SHP77 treated with DMSO at 0.1 percent for 48 hours (cell line): ENCODE data around the gene BLTP2.
"Not testable (repeated sequence)": the region's sequence is repeated elsewhere in the genome, so short reads cannot be mapped to it uniquely, and the experiment has no call there.

Experiments
- DNase-seq: peaks from one replicate; lab custom pipeline; 2025; lab: John Stamatoyannopoulos, UW

BLTP2 gene

DNA sequence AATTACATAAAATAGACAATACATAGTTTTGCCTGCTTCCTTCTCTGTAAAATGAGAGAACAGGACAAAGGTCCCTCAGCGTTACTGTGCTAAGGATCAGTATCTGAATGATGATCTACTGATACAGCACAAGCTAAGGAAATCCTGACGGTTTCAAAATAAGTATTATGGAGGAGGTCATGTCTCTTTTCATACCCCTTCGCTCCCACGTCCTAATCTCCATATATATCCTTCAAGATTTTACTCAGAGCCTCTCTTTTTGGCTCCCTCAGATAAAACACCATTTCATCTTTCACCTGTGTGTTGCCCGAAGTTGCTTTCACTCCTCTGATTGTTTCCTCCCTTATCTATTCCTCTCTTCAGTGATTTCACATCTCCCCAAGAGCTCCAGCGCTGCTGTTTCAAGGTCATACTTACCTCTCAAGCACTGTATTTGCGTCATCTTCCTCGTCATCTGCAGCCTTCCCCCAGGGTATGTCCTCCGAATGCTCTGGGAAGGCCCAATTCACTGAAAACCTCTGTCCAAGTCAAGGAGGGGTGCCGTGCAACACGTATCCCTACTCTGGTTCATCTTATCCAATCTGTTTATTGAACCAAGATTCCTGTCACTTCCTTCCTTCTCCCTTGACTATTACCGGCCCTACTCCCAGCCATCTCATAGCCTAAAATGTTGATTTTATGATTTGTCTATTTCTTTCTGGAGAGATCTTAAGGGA lies 1.2 kb upstream of the BLTP2 start:
- peak; percentile 22 for DNase-seq

DNA sequence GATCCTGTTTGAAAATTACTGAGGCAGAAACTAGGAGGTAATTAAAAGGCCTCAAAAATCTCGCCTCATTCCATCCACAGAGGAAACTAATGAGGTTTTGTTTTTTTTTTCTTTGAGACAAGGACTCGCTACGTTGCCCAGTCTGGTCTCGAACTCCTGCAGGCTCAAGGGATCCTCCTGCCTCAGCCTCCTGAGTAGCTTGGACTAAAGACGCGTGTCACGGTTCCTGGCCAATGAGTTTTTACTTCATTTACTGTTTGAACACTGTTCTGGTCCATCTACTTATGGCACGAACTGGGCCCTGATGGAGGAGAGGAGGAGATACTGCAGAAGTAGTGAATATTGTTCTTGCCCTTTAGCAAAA lies 600 bp upstream of the BLTP2 start:
- DNase-seq, result no peak

DNA sequence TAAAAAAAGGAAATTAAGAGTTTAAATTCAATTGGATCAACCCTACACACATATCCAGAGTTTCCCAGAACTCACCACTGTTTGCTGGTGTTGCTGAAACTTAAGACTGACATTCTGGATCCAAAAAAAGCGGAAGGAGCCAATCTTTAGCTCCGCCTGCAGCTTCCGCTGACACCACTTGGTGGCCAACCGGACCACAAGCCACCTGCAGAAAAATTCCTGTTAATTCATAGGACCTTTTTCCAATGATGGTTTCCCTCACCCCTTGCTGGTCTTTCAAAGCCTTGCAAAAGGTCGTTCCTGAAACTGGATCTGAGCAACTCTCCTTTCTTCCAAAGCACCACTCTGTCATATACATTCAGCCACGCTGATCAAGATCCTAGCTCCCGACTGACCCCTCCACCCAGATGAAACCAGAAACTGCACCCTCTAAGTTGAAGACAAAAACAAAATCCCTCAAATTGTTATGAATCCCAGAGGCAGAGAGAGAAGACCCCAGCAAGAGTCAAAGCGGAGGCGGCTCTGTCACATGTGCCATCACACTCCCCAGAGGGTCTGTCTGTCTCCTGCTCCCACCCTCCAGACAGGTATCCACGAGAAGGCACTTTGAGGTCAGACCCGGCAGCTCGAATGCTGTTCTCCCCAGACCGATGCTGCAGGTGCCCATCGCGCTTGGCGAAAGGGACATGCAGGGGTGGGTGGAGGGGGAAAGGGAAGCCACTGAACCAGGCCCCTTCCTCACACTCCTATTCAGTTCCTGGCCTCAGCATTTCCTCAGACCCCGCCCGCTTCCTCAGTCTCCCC lies 773 bp downstream of the BLTP2 start:
- DNase-seq, result no peak

DNA sequence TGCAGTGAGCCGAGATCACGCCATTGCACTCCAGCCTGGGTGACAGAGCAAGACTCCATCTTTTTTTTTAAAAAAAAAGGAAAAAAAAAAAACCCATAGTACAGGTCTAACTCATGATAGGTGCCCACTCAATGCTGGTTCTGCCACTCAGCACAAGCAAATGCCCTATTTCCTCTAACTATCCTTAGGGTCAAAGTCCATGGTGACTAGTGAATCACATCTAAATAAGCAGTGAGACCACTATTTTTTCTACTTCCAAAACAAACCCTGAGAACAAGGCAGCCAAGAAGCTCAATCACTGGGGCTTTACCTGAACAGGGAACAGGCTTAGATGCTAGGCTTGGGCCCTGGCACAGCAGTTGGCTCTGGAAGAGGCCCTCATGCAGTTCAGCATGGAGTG lies 3.4 kb downstream of the BLTP2 start:
- DNase-seq, result no peak

DNA sequence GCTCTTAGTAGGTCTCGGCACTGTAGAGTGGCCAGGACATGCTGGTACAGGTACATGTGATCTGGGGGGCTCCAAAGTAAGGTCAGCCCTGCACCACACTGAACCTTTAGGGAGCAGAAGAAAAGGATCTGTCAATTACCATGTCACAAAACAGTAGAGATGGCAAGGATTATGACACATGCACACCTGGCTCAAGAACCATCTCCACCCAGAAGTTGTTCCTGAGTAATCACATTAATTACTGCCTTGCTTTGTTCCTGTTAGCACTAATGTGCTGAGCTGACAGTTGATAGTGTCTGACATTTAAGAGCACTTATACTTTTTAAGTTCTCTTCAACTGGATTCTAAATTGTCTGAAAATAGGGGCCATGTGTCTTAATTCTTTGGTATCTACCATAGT lies 9.5 kb downstream of the BLTP2 start:
- no peak for DNase-seq

DNA sequence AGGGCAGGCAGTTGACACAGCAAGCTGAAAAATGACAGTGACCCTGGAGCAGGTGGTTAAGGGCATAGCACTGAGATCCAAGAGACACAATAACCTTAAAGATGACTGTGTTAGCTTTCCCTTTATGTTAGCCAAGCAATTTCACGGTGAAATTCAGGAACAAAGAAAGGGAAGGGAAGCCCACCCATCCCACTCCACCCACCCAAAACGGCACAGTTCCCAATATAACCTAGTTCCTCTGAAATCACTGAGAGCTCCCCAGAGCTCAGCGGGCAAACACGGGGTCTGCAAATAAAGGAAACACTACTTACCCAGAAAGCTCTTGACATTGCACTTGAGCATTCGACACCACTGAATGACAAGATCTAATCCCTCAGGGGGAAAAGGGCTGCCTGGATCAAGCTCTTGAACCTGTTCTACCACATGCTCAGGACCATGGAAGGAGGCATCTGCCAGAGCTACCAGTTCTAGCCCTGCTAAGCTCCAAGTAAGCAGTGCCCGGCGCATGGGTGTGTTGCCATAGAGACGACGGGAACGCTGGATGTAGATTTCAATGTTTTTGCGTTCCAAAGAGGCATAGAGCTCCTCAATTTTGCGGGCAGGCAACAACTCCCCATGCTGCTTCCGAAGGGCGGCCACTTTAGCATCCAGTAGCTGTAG lies 10.6 kb downstream of the BLTP2 start:
- no peak for DNase-seq

DNA sequence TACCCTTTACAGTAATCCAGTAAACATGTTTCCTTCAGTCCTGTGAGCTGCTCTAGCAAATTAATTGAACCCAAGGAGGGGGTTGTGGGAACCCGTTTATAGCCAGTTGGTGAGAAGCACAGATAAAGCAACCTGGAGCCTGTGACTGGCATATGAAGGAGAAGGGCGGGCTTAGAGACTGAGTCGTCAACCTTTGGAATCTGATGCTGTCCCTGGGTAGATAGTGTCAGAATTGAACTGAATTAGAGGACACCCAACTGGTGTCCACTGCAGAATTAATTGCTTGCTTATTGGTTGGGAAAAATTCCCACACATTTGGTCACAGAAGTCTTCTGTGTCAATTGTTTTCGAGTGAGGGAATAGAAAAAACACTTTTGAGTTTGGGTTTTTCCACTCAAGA lies 18.1 kb downstream of the BLTP2 start:
- no peak for DNase-seq

DNA sequence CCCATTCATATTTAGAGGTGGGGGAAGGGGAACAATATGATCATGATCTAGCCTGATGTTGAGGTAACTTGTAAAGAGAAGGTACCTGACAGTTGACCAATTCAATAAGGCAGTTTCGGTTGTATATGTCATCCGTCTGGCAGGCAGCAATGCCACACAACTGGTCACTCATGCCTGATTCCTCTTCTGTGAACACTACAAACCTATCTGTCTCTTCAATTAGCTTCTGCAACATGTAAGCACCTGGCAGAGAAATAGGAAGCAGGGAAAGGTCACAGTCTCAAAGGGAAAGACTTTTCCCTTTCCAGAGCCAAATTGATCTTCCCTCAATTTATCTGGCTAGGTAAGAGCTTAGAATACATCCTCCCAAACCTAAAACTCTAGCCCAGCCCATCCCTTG lies 20.8 kb downstream of the BLTP2 start:
- DNase-seq, result no peak

DNA sequence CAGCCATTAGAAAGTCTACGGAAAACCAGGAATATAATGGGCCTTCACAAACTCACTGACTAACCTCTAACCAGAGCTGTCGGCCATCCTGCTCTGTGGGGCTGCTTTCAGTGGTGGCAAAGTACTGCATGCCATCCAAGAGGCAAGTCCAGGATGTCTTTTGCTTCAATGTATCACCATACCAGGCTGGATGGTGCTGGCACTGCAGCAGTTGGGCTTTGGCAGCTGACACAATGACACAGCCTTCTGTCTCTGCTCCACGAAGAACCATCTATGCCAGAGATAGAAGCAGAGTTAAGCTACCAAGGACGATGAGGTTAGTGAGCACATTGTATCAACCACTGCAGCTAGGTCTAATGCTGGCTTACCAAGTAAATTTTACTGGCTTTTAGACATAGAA lies 21.3 kb downstream of the BLTP2 start:
- DNase-seq, result no peak

DNA sequence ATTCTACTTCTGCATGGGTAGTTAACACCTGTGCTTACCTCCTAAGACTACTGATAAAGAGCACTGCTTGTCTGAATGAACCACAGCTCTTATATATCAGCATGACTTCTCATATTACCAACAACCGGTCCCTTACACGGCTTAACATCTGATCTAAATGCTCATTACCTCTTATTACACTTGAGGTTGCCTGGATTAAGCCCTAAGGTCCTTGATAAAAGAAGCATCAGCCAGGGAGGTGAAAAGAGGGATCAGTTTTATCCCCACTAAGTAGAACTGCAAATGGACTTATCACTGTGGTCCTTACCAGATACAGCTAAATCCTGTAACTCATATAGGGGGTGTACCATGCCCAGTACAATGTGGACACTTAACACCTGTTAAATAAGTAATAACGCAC lies 22.8 kb downstream of the BLTP2 start:
- DNase-seq, result no peak

DNA sequence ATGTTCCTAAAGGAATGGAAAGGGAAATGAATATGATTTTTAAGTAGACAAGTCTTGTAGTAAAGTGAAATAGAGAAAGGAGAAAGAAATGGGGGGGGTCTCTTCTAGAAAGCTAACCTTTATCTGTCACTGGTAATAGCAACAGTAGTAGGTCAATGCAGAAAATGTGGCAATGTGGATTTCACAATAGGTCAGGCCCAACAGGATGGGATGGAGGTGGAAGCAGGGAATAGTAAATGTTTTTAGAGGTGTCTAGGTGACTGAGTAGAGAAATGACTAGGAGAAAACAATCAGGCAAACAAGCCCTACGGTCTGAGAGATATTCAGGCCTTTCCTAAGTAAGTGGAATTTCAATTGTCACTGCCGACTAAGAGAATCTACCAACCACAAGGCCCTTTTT lies 24.9 kb downstream of the BLTP2 start:
- DNase-seq, result no peak

DNA sequence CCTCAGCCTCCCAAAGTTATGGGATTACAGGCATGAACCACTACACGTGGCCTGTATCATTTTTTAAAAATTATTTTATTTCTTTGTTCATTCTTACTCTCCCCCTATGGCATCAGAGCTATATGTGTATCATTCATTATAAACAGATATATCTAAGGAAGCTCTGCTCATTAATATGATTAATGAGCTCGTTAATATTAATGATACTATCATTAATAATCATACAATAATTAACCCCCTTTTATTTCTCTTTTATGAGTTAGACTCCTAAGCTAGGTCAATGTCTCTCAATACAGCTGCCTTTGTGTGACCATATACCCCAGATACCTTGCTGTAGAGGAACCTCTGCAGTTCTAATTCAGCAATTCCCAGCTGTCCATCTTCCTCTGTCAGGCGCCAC lies 26.5 kb downstream of the BLTP2 start:
- no peak for DNase-seq

DNA sequence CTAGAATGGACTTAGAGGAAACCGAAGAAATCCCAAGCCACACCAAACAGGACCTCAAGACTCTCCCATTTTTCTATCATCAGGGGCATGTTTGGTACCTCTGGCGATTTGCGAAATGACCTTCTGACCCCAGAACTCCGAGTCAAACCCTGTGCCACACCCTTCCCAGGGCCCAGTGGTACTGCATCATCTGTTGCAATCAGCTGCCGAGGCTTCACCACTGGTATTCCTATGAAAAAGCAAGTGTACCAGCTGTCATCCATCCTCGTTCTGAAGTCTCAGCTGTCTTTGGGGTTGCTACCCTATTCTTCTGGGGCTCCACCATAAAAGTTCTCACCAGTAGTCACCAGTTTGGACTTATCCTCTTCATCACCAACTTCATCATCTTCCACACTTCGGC lies 28.7 kb downstream of the BLTP2 start:
- no peak for DNase-seq

DNA sequence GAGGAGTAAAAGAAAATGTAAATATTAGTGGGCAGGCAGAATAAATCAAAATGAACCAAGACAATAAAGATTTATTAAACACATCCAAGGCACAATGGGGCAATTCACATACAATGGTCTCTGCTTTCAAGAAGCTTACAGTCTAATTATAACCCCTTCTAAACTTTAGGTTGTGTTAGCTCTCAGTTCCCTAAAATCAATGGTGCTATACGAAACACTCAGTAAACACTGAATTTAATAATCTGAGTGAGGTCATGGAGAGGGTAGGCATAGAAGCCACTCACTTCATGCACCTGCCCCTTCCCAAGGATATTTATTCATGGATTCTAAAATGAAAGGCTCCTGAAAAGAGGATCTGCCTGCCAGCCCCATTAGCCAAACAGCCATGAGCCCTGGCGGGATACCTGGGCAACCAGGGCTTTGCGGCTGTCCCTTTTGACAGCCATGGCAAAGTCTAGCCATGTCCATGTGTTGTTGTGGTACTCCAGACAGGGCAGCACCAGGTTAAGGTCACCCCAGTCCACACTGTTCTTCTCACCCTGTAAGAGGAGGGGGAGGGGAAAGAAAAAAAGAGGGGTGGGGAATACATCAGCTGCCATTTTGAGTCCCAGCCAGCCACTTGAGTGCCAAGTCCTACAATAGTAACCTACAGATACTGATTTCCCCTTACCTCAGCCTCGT lies 29.6 kb downstream of the BLTP2 start:
- DNase-seq, result no peak

DNA sequence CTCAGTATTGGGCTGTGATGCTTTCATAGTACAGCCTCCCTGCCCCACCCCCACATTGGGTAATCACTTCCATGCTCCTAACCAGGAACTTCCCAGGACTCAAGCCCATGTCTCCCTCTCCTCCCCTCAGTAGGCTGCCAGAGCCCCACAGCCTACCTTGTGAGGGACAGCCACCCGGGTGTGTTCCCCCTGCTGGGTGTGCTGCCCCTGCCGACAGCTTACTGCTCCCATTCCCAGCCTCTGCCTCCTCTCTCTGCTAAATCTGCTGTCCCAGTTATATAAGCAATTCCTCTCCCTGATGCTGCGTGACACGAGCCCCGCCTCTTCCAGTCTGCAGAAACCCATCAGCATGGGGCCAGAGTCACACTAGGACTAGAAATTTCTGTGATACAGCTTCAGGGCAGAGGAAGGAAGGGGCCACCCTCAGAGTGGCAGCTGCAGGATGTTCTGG lies 31.0 kb downstream of the BLTP2 start, which contains the start of gene RSKR:
TSS of gene RSKR (minus strand) at position 255 of the 451 bp plus-strand sequence. CDS start at position 231, 24 bp downstream.
- DNase-seq, result no peak

DNA sequence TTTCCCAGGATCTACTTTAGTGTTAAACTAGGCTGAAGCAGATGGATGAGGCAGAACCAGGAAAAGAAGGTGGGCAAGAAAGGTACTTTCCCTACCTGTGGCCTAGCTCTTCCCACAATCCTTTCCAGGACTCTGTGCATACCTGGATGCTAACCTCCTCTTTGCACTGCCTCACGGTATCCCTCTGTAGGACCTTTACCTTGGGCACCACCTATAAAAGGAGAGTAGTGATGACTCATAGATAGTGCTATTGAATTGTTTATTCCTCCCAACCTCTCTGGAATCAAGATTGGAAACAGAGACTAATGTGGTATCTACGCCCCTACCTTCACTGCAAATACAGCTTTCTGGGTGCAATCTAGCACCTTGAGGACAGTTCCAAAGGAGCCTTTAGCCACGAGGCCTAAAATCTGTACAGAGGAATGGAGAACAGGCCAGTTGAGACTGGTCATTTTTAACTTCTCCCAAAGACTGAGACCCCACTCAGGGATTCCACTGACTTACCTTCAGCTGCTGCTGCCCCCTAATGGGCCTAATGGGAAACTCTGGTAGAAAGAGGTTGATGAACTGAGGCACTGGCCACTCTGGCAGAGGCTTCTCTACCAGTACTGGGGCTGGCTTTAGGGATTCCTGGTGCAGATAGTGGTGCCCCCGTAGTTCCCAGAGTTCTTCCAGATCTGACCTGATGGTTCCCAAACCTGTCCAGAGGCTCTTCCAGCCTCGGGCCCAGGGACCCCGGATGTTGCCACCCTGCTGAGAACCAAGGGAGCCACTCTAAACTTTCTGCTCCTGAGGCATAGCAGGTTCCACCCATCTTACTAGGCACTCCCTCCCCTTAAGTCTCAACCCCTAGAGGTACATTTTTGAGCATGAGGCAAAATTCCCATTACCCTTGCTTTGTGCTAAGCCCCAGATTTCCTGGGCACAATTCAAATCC lies 31.8 kb downstream of the BLTP2 start:
- no peak for DNase-seq

DNA sequence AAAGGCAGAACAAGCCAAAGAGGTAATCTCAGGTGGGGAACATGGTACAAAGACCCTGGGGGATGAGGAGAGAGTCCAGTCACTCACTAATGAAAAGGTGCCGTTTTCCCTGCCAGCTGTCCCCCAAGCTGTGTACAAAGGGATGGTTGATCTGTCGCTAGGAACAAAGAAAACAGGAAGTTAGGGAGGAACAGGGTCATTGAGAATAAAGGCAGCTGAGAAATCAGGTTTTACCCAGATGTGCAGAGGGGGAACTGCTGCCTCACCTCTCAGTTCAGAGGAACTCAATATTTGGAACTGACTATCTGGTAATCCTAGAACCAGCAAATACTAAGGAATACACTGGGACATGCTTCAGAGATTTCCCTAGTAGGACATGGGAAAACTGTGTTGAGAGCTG lies 32.4 kb downstream of the BLTP2 start:
- DNase-seq, result no peak

DNA sequence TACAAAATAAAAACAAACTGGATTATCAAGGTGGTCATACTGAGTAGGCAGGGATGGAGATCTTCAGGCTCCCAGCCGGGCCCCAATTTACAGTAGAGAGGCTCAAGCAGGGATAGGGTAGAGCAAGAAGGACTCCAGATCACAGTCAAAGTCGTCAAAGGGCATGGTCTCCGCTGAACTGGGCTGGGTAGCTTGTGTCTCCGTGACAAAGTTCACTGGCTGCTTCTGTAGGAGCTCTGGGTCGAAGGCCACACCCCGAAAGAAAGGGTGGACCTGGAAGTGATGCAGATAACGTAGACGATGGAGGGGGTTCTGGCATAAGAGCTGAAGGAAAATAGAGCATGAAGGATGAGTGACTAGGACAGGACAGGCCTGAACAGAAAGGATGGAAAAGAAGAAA lies 34.6 kb downstream of the BLTP2 start:
- no peak for DNase-seq

DNA sequence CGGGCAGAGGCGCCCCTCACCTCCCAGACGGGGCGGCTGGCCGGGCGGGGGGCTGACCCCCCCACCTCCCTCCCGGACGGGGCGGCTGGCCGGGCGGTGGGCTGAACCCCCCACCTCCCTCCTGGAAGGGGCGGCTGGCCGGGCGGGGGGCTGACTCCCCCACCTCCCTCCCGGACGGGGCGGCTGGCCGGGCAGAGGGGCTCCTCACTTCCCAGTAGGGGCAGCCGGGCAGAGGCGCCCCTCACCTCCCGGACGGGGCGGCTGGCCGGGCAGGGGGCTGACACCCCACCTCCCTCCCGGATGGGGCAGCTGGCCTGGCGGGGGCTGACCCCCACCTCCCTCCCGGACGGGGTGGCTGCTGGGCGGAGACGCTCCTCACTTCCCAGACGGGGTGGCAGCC lies 40.9 kb downstream of the BLTP2 start:
- DNase-seq, result not testable (repeated sequence)

DNA sequence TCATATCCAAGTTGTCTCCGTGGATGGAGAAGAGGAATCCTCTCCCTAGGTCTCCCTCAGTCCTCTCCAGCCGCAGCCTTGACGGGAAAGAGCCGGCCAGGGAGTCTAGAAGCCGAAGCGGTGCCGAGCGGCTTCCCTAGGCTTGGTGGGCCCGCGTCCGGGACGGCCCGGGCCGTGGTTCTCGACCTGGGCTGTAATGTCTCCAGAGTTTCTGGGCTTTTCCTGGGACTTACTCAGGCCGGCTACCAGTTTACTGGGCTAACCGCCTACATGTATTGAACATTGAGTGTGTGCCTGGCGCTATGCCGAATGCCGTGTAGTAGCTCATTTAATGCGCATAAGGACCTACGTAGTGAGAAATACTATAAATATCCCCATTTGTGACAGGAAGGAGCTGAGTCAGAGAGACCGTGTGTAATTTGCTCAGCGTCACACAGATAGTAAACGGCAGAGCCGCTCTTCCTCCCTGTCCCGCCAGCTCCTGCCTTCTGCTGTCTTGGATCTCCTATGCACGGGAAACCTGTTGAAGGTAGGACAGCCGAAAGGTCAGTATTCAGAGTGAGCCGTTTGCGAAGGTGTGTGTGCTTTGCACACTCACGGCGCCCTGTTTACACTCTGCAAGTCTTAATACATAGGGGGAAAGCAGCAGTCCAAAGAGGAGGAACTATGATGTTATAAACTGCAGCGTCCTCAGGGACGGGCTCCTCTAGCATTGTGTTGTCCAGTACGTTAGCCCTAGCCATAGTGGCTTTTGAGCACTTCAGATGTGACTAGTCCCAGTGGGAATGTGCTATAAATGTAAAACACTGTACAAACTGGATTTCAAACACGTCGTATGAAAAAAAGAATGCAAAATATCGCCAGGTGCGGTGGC lies 45.4 kb downstream of the BLTP2 start:
- peak; percentile 72 for DNase-seq
